Ramos (cell line): ENCODE data around the gene C10orf105.

Experiments
- in situ Hi-C: fragments of 300-500 bp; cut with MboI; formaldehyde crosslinking; loops from one replicate; pipeline ENCODE4 v1.14.3; 2022; ENCODE audit warnings: low sequenced_read_pairs; ENCODE audit not compliant: unreplicated experiment

The C10orf105 gene

DNA sequence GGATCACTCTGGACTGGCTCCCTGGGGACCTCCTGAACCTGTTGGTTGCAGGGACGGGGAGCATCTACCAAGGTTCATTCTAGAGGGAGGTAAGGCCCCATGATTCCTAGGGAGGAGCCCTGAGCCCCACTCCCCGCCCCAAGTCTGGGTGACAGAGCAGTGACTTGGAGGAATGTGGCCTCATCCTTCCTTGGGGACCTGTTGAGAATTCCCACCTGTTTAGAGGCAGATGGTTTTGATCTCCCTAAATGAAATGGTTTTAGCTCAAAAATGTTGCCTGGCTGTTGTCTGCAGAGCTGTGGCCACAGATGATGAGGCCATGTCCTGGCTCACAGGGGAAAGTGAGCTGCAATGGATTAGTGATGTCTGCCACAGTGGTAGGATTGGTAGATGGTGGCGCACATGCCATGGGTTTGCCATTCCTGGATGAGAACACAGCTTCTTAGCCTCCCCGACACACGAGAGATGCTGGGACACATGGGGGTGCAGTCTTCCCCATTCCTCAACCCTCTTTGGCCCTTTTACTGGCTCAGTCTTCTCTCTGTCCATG is 12.3 kb downstream of the C10orf105 start:
- in situ Hi-C loops, result loop anchor here (10.0 kb wide), 1 partner anchor 323 kb away; no protein-coding TSS in a partner anchor

DNA sequence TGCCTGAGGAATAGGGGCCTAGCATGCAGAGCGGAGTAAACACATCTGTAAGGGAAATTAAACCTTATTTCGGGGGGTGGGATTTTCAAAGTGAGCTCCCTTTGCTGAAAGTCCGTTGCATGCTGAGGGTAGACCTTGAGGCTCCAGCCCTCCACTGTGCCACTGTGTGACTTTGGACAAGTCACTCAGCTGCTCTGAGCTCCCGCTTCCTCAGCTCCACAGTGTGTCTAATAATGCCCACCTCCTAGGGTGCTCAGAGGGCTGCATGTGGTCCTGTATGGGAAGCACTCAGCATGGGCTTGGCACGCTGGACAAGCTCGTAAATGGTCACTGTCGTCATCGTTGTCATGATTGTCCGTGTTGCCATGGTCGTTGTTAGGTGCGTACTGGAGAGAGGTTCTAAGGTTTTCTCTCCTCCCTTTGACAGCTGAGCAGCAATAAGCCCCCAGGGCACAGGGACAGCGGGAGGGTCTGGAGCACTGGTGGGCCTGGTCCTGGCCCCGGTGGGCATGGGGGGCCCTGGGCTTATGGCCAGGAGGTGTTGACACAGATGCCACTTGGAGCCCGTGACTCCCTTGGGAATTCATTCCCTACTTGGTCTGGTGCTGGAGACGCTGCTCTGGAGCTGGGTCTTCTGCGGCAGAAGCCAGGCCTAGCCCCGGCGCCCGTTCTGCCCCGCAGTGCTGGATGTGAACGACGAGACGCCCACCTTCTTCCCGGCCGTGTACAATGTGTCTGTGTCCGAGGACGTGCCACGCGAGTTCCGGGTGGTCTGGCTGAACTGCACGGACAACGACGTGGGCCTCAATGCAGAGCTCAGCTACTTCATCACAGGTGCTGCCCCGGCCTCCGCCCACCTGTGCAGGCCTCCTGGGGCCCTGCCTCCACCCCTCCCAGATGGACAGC is 13.1 kb downstream of the C10orf105 start:
- in situ Hi-C loops, result loop anchor here (10.0 kb wide), 1 partner anchor 322 kb away; no protein-coding TSS in a partner anchor

GRCh38 chr10:71705582-71705981 is 14.0 kb downstream of the C10orf105 start:
- in situ Hi-C loops, result loop anchor here (10.0 kb wide), 1 partner anchor 321 kb away; no protein-coding TSS in a partner anchor

- in situ Hi-C loops, result loop anchor here (5.0 to 10.0 kb wide), 2 partner anchors 320 to 388 kb away; partner anchors contain the start of gene SLC29A3
Observed at GRCh38 chr10:71704816-71705215, 14.8 kb downstream of the C10orf105 start.

- in situ Hi-C loops, result loop anchor here (5.0 to 10.0 kb wide), 2 partner anchors 319 to 386 kb away; partner anchors contain the start of gene SLC29A3
Observed at GRCh38 chr10:71703577-71703976, 16.0 kb downstream of the C10orf105 start.

GRCh38 chr10:71701496-71702132 is 18.0 kb downstream of the C10orf105 start:
- in situ Hi-C loops, result loop anchor here (5.0 to 10.0 kb wide), 2 partner anchors 317 to 384 kb away; partner anchors contain the start of gene SLC29A3

GRCh38 chr10:71700731-71701368 is 18.7 kb downstream of the C10orf105 start:
- in situ Hi-C loops, result loop anchor here (5.0 to 10.0 kb wide), 2 partner anchors 316 to 384 kb away; partner anchors contain the start of gene SLC29A3

GRCh38 chr10:71698737-71699136 is 20.8 kb downstream of the C10orf105 start:
- in situ Hi-C loops, result no loop called here

DNA sequence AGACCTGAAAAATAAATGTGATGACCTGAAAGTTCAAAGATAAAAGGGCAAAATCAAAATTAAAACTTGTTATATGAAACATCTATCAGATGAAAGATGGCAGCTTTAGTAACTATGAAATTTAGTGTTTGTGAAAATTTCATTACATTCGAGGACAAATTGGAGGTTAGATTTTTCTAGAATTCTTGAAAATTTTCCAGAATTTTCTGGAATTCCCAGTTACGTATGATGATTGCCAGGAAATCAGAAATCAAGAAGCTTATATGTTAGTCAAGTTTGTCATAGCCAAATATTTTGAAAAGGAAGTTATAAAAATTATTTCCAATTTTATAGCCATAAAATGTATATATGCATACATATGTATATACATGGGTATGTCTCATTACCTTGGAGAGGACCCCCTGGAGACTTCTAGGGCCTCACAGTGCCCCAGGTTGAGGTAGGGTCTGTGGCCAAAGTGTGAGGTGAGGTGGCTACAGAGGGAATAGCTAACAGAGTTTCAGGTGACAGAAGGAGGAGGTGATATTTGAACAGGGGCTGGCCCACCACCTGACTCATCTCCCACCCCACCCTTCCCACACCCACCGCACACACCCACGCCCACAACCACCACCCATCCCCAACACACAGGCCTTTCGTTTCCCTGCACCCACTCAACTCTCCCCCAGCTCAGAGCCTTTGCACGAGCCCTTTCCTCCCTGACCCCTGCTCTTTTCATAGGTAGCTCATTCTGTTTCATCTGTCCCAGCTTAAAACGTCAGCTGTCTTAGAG is 21.5 kb downstream of the C10orf105 start:
- in situ Hi-C loops, result no loop called here

DNA sequence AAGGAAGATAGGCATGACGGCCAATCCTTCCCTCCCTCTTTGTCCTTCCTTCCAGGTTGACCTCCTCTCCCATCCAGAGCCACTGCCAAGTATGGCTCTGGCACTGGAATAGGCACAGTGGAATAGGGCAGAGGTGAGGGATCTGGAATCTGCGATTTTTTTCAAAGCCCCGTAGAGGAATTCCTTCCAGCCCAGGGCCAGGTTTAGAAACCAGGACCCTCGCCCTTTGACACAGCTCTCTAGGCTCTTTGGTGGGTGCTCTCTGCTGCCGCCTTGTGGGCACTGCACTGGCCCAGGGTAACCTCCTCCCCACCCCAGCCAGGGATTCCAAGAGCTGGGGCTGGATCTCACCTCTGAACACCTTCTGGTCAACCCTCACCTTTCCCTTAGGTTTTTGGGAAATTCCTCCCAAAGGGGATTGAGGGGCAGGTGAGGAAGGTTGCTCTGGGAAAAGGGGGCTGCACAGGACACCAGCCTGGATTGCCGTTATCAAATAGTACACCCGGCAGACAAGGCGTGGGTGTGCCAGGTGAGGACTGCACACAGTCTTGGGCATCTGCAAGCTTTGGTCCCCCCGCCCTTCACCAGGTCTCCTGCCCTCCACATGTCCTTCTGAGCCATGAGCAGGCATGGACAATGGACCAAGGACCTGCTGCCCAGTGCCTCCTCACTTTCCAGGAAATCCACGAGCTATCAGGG is 22.8 kb downstream of the C10orf105 start:
- in situ Hi-C loops, result no loop called here

- in situ Hi-C loops, result no loop called here
Observed at GRCh38 chr10:71695502-71696476, 23.8 kb downstream of the C10orf105 start.

GRCh38 chr10:71694567-71694968 is 25.0 kb downstream of the C10orf105 start:
- in situ Hi-C loops, result no loop called here

- in situ Hi-C loops, result no loop called here
Observed at GRCh38 chr10:71694039-71694501, 25.5 kb downstream of the C10orf105 start.

- in situ Hi-C loops, result no loop called here
Observed at GRCh38 chr10:71693377-71693776, 26.2 kb downstream of the C10orf105 start.

GRCh38 chr10:71692598-71693306 is 26.8 kb downstream of the C10orf105 start:
- in situ Hi-C loops, result no loop called here

DNA sequence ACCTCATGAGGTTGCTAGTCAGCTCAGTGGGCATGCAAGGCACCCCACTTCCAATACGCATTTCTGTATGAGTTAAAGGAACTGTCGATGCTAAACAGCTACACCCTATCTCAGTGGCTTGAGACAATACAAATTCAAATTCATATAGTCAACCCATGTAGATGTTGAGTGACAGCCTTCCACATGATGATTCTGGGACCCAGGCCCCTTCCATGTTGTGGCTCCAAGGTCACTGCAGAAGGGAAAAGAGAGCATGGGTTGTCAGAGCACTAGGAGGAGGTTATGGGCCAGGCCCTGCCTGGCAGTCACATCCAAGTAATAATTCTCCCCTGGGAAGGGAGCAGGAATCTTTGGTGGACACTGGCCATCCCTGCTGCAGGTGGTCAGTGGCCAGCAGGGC is 28.2 kb downstream of the C10orf105 start:
- in situ Hi-C loops, result no loop called here
